Fibroblast of peridontal ligament (primary cell): ENCODE data around the gene PSTPIP1.

Experiments used
- DNase-seq: peaks from one replicate; pipeline ENCODE4 v3.0.0-alpha.2; 2010; ENCODE audit errors: extremely low read depth

Gene PSTPIP1

DNA sequence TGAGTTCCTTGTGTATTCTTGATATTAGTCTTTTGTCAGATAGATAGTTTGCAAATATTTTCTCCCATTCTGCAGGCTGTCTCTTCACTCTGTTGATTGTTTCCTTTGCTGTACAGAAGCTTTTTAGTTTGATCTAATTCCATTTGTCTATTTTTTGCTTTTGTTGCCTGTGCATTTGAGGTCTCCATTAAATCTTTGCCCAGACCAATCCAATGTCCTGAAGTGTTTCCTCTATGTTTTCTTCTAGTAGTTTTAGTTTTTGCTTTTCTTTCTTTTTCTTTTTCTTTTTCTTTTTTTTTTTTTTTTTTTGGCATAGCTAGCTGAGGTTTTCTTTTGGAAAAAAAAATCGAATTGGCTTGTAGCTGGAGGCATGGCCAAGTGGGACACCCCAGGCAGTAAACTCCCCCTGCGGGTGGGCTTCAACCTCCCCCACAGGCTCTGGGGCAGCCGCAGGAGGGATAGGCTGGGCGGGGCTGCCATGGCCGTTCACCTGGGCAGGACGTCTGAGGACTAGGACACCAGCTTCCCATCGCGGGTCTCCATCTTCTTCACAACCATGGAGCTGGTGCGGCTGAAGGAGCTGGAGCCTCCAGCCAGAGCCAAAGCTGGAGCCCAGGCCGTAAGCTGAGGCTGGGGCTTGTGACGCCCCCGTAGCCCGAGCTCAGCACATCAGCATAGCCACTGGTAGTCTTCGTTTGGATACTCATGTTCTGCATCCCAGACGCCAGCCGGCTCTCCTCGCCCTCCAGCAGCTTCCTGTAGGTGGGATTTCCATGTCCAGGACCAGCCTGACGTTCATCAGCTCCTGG, 16.2 kb upstream of the PSTPIP1 start:
- DNase-seq, result no peak

DNA sequence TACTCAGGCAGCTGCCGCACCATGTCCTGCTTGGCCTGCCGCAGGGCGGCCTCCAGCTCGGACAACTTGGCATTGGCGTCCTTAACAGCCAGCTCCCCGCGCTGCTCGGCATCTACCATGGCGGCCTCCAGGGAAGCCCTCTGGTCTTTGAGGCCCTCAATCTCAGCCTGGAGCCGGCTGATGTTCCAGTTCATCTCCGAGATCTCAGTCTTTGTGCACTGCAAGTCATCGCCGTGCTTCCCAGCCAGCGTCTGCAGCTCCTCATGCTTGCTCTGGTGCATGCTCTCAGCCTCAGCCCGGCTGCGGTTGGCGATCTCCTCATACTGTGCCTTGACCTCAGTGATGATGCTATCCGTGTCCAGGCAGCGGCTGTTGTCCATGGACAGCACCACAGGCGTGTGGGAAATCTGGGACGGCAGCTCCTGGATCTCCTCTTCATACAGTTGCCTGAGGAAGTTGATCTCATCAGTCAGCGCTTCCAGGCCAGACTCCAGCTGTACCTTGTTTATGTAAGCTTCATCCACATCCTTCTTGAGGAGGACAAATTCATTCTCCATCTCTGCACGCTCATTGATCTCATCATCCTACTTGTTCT, 15.5 kb upstream of the PSTPIP1 start:
- DNase-seq, result no peak

DNA sequence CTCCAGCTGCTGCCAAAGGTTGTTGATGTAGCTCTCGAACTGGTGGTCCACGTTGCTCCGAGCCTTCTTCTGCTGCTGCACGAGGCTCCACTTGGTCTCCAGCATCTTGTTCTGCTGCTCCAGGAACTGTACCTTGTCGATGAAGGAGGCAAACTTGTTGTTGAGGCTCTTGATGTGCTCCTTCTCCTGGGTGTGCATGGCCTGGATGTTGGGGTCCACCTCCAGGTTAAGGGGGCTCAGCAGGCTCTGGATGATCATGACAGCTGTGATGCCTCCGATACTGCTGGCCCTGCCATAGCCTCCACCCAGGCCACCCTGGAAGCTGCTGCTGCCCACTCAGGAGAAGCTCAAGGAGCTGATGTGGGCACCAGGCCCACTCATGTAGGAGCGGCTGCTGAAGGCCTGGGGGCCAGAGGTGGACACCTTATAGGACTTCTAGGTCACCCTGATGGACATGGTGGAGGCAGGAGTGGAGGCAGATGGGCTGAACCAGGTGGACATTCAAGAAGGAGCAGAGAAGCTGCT, 14.9 kb upstream of the PSTPIP1 start:
- DNase-seq, result no peak

- DNase-seq, result no peak
These were observed 12.6 kb upstream of the PSTPIP1 start for GRCh38 chr15:76982356-76982755.

GRCh38 chr15:76982756-76983155, 12.2 kb upstream of the PSTPIP1 start:
- no peak for DNase-seq

DNA sequence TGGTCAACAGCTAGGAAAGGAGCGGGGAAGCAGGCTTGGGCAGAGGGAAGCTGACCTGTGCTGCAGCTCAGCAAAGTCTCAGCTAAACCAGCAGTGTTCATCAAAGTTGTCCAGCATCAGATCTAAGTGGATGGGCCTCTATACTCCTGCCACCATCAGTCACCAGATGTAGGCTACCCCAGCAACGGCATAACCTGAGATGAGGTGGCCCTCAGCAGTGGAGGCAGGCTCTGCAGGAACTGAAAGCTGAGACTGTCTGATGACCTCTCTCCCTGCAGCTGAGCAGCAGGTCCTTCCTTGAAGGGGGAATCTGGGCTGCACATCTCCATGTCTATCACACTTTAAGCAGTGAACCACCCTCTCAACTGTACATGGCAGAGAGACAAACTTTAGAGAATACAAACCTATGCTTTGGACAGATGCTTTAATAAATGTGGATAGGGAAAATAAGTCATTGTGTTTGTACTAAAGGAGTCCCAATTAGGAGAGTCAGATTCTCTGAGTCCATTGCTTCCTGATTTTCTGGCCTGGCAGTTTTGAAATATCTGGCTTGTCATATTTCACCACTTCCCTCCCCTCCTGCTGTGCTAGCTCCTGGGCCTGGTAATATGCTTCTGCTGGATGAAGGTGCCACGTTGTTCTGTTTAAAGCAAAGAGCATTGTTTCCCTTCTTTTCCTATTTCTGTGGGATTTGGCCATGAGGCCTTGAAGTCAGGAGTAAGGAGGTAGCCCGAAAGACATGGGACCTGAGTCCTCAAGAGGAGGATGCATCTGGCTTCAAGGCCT, 11.1 kb upstream of the PSTPIP1 start:
- no peak for DNase-seq

GRCh38 chr15:76986743-76987142, 8.2 kb upstream of the PSTPIP1 start:
- no peak for DNase-seq

DNA sequence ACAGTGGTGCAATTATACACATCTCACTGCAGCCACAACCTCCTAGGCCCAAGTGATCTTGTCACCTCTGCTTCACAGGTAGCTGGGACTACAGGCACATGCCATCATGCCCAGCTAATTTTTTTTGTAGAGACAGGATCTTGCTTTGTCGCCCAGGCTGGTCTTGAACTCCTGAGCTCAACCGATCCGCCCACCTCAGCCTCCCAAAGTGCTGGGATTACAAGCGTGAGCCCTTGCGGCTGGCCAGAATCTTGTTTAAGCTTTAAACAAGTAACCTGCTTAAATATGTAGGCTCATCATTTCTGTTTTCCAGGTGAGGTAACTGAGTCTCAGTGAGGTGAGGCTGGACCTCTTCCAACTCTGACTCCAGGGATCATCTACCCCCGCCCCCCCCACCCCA, 7.7 kb upstream of the PSTPIP1 start:
- DNase-seq, result no peak

DNA sequence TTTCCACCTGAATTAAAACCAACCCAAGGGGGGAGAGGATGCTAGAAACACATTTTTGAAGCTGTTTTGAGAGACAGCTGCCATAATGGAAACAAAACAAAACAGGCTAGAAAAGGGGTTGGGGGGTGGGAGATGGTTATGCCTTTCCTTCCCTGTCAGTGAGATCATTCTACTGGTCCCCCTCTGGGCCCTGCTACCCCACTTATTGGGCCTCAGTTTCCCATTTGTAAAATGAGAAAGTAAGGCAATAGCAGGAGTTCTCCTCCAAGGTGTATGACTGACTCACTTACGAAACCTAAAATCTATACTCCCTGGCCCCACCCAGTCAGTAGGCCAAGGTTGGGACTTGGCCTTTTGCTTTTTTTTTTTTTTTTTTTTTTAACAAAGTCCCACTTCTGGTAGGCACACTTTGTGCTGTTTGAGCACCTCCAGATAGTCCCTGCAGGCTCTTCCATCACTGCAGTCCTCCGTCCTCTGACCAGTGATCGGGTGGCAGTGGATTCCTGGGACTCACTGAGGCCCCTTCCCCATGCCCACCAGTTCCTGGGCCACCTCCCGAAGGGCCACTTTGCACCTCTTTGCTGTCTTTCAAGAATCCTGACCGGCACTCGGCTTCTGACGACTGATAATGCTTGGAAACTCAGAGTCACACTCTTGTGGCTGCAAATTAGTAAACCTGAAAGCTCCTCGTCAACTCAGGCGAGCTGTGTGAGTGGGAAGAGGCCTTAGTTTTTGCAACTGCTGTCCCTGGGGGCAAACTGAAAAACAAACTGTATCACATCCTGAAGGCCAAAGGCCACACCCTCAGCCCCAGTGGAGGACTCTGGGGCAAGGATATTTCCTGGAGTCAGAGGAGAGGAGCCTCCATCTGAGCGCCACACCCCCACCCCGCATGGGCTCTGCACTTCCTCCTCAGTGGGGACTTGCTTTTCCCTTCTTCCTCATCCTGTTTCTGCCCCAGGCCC, 6.7 kb upstream of the PSTPIP1 start:
- no peak for DNase-seq

DNA sequence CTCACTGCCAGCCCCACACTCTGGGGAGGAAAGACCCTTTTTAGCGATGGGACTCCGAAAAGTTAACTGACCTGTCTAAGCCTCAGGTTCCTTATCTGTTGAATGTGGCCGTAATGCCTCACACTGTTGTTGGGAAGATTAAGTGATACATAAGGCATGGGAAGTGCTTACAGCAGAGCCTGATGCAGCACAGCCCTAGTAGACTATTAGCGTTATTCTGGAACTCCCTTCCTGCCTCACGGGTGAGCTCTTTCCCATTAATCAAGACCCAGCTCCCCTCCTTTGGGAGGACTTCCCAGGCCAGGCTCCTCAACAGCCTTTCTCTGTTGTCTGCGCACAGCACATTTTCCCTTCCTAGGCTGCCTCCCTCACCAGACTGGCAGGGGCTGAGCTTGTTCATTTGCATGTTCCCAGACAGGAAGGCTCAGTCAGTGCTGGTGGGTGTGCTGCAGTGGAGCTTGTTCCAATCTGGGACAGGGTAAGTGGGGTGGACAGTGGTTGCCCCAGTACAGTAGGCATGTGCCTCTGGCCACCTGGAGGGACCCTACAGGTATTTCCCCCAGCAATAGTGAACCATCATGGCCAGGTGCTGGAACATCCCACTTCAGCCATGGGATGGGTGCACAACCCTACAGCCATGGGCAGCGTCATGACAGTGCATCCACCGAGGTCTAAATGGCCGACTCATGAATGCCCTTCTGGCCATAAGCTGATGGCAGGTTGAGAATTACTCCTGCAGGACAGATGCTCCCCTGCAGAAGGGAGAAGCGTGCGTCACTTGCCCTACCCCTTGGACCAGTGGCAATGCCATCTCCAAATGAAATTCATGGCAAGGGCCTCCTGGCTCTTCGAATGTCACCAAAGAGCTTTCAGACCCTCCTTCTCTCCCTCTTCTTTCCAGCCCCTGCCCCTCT, 5.8 kb upstream of the PSTPIP1 start:
- DNase-seq, result no peak

DNA sequence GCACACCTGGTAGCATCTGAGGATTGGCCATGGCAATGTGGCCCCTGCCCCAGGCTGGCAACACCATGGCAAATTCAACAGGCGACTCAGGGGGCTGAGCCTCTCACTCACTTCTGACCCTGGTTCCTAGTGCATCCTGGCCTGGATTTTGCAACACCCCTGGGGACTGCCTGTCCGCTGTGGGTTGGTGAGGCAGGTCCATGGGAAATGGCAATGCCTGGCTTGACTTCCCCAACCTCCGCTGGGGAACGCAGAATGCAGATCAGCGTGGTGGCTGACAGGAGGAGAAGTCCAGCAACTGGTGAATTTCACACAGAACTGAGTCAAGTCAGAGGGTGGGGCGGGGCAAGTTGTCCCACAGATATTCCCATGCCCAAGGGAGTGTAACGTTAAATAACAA, 3.9 kb upstream of the PSTPIP1 start:
- no peak for DNase-seq

- no peak for DNase-seq
These were observed 2.9 kb upstream of the PSTPIP1 start for GRCh38 chr15:76991741-76992645.

DNA sequence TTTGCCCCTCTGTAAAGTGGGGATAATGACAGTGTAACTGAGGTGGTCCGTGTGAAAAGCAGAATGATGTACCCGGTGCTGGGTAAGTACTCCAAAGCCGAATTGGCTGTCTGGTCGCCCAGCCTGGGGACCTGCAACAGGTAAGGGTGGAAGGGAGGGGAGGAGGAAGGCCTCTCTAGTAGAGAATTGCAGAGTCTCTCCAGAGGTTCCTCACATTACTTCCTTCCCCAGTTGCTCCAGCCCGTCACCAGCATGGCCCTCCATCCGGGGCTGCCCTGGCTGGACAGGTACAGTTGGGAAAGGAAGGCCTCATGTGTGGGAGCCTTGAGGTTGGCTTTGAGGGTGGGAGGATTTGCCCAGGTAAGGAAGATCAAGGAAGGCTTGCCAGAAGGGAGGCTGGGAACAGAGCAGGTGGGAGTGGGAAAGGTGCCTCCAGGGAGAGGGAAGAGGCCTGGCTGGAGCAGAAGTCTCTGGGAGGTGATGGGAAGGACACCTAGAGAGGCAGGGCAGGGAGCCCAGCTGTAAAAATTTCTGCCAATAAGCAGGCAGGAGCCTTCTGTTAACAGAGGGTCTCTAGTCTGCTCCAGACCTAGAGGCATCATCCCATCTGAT, 1.7 kb upstream of the PSTPIP1 start:
- no peak for DNase-seq

DNA sequence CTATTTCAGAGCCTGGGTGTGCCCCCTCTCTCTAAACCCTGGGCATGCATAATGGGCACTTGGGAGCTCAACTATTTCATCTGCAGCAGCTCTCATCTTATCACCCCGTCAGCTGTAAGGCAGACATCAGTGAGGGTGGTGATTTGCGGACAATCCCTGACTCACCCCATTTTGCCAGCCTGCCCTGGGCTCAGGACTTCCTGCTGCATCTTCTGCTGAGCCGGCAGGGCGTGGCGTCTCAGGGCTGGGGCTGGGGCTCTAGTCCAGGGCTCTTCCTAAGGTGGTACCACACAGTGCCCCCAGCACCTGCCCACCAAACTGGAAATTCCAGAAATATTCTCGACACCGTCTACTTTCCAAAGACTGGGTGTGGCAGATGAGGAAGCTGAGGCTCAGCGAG, 925 bp upstream of the PSTPIP1 start:
- no peak for DNase-seq

DNA sequence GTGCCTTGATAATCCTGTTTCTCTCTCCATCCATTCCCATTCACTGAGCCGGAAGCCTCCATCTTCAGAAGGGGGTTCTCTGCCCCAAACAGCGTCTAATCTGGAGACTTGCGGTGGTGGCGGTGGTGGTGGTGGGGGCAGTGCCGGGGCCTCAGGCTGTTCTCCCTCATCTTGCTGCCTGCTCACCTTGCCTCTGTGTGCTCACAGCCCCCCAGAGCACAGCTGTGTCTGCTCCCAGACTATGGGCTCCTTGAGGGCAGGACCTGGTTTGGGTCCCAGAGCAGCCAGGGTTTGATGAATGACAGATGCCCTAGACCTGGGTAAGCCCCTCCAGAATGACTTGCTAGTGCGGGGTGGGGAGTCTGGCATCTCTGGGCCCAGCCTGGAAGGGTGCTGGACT, 430 bp upstream of the PSTPIP1 start:
- DNase-seq, result no peak

- no peak for DNase-seq
These were observed 1.2 kb downstream of the PSTPIP1 start for GRCh38 chr15:76996076-76996525.

- no peak for DNase-seq
These were observed 1.8 kb downstream of the PSTPIP1 start for GRCh38 chr15:76996526-76997401.
